Liver (tissue), 9 donors: Measurements from ENCODE around the gene ZNF639. TPM values are rescaled to one million over a fixed set of nuclear protein-coding genes. Genes with fewer than 3 reads are reported as not detected.

Source experiments
- DNase-seq: peaks from one replicate; pipeline ENCODE4 v3.0.0-alpha.2; 2017; ENCODE audit warnings: low spot score
- H3K27ac ChIP-seq, 2 donors: one replicate each; pipeline ENCODE4 v1.7.0; 2013; ENCODE audit warnings: inconsistent platforms in 2 of 2, low read length in 2 of 2, control low read depth in 1 of 2, low read depth in 1 of 2, mild to moderate bottlenecking in 1 of 2
- H3K27me3 ChIP-seq, 4 donors: one replicate each; pipeline versions ENCODE4 v1.6.1 to v1.7.0; 2013; ENCODE audit warnings: low read length in 3 of 4, inconsistent platforms in 1 of 4, mild to moderate bottlenecking in 1 of 4, moderate library complexity in 1 of 4; ENCODE audit not compliant: control insufficient read depth in 4 of 4, insufficient read depth in 4 of 4
- H3K36me3 ChIP-seq, 4 donors: one replicate each; pipeline versions ENCODE4 v1.6.1 to v1.7.0; 2013; ENCODE audit warnings: low read length in 3 of 4, mild to moderate bottlenecking in 3 of 4, low read depth in 1 of 4, moderate library complexity in 1 of 4; ENCODE audit not compliant: control insufficient read depth in 4 of 4, insufficient read depth in 3 of 4
- H3K4me1 ChIP-seq, 4 donors: one replicate each; pipeline versions ENCODE4 v1.6.1 to v1.7.0; 2013; ENCODE audit warnings: low read length in 3 of 4, mild to moderate bottlenecking in 3 of 4, moderate library complexity in 1 of 4; ENCODE audit not compliant: control insufficient read depth in 4 of 4, insufficient read depth in 4 of 4
- H3K4me3 ChIP-seq, 3 donors: one replicate each; pipeline versions ENCODE4 v1.6.1 to v1.7.0; 2013; ENCODE audit warnings: low read length in 3 of 3, control low read depth in 1 of 3, low read depth in 1 of 3, mild to moderate bottlenecking in 1 of 3
- H3K9ac ChIP-seq, 2 donors: one replicate each; pipeline ENCODE4 v1.7.0; 2013; ENCODE audit warnings: low read length in 2 of 2, mild to moderate bottlenecking in 2 of 2, moderate library complexity in 2 of 2, control low read depth in 1 of 2, low read depth in 1 of 2
- H3K9me3 ChIP-seq, 4 donors: one replicate each; pipeline versions ENCODE4 v1.6.1 to v1.7.0; 2013; ENCODE audit warnings: low read length in 3 of 4; ENCODE audit not compliant: control insufficient read depth in 4 of 4
- ATF3 ChIP-seq: IDR thresholded peaks from 2 replicates; pipeline ENCODE4 v1.6.1; 2016; ENCODE audit warnings: antibody characterized with exemption
- CTCF ChIP-seq: fragments of 150-350 bp; IDR thresholded peaks from 2 replicates; pipeline ENCODE4 v1.5.1; 2017; ENCODE audit warnings: improper control_type of control experiment, low read depth, low read length; ENCODE audit not compliant: missing input control
- EGR1 ChIP-seq, 2 donors: IDR thresholded peaks; 2 replicates each; pipeline ENCODE4 v1.6.1; 2016 to 2018; ENCODE audit warnings: antibody characterized with exemption in 2 of 2, low read depth in 2 of 2
- FOXA1 ChIP-seq: IDR thresholded peaks from 2 replicates; pipeline ENCODE4 v1.6.1; 2016; ENCODE audit warnings: antibody characterized with exemption
- FOXA2 ChIP-seq: IDR thresholded peaks from 2 replicates; pipeline ENCODE4 v1.6.1; 2016; ENCODE audit warnings: antibody characterized with exemption
- GABPA ChIP-seq, 2 donors: IDR thresholded peaks in 1 of 2; conservative IDR thresholded peaks in 1 of 2; 2 replicates each; pipeline ENCODE4 v1.6.1; 2016; ENCODE audit warnings: antibody characterized with exemption in 2 of 2, mild to moderate bottlenecking in 1 of 2, moderate library complexity in 1 of 2
- HNF4G ChIP-seq: IDR thresholded peaks from 2 replicates; pipeline ENCODE4 v1.6.1; 2016; ENCODE audit warnings: antibody characterized with exemption
- JUND ChIP-seq, 2 donors: IDR thresholded peaks; 2 replicates each; pipeline ENCODE4 v1.6.1; 2016; ENCODE audit warnings: antibody characterized with exemption in 2 of 2
- NR2F2 ChIP-seq: IDR thresholded peaks from 2 replicates; pipeline ENCODE4 v1.6.1; 2016; ENCODE audit warnings: antibody characterized with exemption
- RAD21 ChIP-seq, 2 donors: IDR thresholded peaks; 2 replicates each; pipeline ENCODE4 v1.6.1; 2016; ENCODE audit warnings: antibody characterized with exemption in 2 of 2, mild to moderate bottlenecking in 2 of 2
- RXRA ChIP-seq, 2 donors: IDR thresholded peaks; 2 replicates each; pipeline ENCODE4 v1.6.1; 2017 to 2018; ENCODE audit warnings: antibody characterized with exemption in 2 of 2, mild to moderate bottlenecking in 1 of 2
- SP1 ChIP-seq: IDR thresholded peaks from 2 replicates; pipeline ENCODE4 v1.6.1; 2018; ENCODE audit warnings: antibody characterized with exemption, mild to moderate bottlenecking
- TAF1 ChIP-seq: conservative IDR thresholded peaks from 2 replicates; pipeline ENCODE4 v1.6.1; 2016; ENCODE audit warnings: antibody characterized with exemption, mild to moderate bottlenecking
- YY1 ChIP-seq: IDR thresholded peaks from 2 replicates; pipeline ENCODE4 v1.6.1; 2016; ENCODE audit warnings: antibody characterized with exemption, mild to moderate bottlenecking
- WGBS: extraction: QIAGEN DNeasy Blood & Tissue Kit; methylation state at CpG from one replicate; pipeline ENCODE4 v1.1.7; 2013; 5-methylcytosine and 5-hydroxymethylcytosine counted together
- polyA plus RNA-seq, 2 donors: library from polyadenylated mRNA; stranded (reverse) in 1 of 2; unstranded in 1 of 2; fragments of 200-250 nt in 1 of 2; fragments of >200 nt in 1 of 2; fragmentation: Nextera tagmentation in 1 of 2; extraction: Ambion mirVana in 1 of 2; gene quantifications; one replicate each; pipeline versions ENCODE4 v1.2.1 to v1.2.3, GENCODE V29; 2013 to 2015
- total RNA-seq, 2 donors: library from RNA; depleted of rRNA; stranded (reverse); fragments of >200 nt; gene quantifications; one replicate each; pipeline ENCODE4 v1.2.3, GENCODE V29; 2014
- TF ChIP-seq, protein P1 (sequence below): IDR thresholded peaks from 2 replicates; pipeline ENCODE4 v1.6.1; 2016; ENCODE audit warnings: antibody characterized with exemption
- TF ChIP-seq, protein P2 (sequence below): IDR thresholded peaks from 2 replicates; pipeline ENCODE4 v1.6.1; 2016; ENCODE audit warnings: antibody characterized with exemption, mild to moderate bottlenecking
- TF ChIP-seq, protein P3 (sequence below): IDR thresholded peaks from 2 replicates; pipeline ENCODE4 v1.6.1; 2016; ENCODE audit warnings: antibody characterized with exemption
- donor health status: healthy.
- donor health status: healthy.
- donor health status: healthy.
- donor health status: healthy.
- donor health status: healthy.

The ZNF639 gene
- total and polyA plus RNA-seq, 4 donors = 8.7 to 23.4 (median 16.3) TPM

- H3K4me3 ChIP-seq = no peak overlapping the region
- no peak for TF ChIP-seq GABPA (IDR thresholded peaks at IDR 0.05 in 1 of 2, conservative IDR thresholded peaks at IDR 0.05 in 1 of 2)
- no peak for TF ChIP-seq FOXA1
- TF ChIP-seq RAD21 (IDR thresholded peaks at IDR 0.05) = no peak
- TF ChIP-seq, protein P1, sequence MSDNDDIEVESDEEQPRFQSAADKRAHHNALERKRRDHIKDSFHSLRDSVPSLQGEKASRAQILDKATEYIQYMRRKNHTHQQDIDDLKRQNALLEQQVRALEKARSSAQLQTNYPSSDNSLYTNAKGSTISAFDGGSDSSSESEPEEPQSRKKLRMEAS = no peak
- TF ChIP-seq CTCF = no peak
- no peak for TF ChIP-seq EGR1 (IDR thresholded peaks at IDR 0.05; ENCODE audit: low read depth in 2 of 2)
- no peak for TF ChIP-seq JUND (IDR thresholded peaks at IDR 0.05)
- no peak for TF ChIP-seq RXRA (IDR thresholded peaks at IDR 0.05)
- TF ChIP-seq, protein P2, sequence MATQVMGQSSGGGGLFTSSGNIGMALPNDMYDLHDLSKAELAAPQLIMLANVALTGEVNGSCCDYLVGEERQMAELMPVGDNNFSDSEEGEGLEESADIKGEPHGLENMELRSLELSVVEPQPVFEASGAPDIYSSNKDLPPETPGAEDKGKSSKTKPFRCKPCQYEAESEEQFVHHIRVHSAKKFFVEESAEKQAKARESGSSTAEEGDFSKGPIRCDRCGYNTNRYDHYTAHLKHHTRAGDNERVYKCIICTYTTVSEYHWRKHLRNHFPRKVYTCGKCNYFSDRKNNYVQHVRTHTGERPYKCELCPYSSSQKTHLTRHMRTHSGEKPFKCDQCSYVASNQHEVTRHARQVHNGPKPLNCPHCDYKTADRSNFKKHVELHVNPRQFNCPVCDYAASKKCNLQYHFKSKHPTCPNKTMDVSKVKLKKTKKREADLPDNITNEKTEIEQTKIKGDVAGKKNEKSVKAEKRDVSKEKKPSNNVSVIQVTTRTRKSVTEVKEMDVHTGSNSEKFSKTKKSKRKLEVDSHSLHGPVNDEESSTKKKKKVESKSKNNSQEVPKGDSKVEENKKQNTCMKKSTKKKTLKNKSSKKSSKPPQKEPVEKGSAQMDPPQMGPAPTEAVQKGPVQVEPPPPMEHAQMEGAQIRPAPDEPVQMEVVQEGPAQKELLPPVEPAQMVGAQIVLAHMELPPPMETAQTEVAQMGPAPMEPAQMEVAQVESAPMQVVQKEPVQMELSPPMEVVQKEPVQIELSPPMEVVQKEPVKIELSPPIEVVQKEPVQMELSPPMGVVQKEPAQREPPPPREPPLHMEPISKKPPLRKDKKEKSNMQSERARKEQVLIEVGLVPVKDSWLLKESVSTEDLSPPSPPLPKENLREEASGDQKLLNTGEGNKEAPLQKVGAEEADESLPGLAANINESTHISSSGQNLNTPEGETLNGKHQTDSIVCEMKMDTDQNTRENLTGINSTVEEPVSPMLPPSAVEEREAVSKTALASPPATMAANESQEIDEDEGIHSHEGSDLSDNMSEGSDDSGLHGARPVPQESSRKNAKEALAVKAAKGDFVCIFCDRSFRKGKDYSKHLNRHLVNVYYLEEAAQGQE = no peak
- TF ChIP-seq YY1 = no peak
- TF ChIP-seq NR2F2 = no peak
- TF ChIP-seq TAF1 = no peak
- H3K9ac ChIP-seq = no peak overlapping the region
- no peaks in the 10 kb centered on the region for H3K36me3 ChIP-seq
- no peak overlapping the region for H3K27ac ChIP-seq
- WGBS = 83% methylated on average over 3 of the region's 3 CpGs
- no peaks in the 10 kb centered on the region for H3K27me3 ChIP-seq
- no peaks in the 10 kb centered on the region for H3K4me1 ChIP-seq
- no peak for DNase-seq
- no peaks in the 10 kb centered on the region for H3K9me3 ChIP-seq
Observed at GRCh38 chr3:179281825-179282224, 41.0 kb upstream of the ZNF639 start.

GRCh38 chr3:179286331-179286730, 36.5 kb upstream of the ZNF639 start:
- no peaks in the 10 kb centered on the region for H3K9me3 ChIP-seq
- H3K36me3 ChIP-seq = no peaks in the 10 kb centered on the region
- no peak overlapping the region for H3K9ac ChIP-seq
- 86% methylated on average over 6 of the region's 6 CpGs for WGBS
- no peak overlapping the region for H3K27ac ChIP-seq
- no peaks in the 10 kb centered on the region for H3K27me3 ChIP-seq
- H3K4me1 ChIP-seq = no peaks in the 10 kb centered on the region
- DNase-seq = no peak
- no peak overlapping the region for H3K4me3 ChIP-seq
- TF ChIP-seq, protein P3, sequence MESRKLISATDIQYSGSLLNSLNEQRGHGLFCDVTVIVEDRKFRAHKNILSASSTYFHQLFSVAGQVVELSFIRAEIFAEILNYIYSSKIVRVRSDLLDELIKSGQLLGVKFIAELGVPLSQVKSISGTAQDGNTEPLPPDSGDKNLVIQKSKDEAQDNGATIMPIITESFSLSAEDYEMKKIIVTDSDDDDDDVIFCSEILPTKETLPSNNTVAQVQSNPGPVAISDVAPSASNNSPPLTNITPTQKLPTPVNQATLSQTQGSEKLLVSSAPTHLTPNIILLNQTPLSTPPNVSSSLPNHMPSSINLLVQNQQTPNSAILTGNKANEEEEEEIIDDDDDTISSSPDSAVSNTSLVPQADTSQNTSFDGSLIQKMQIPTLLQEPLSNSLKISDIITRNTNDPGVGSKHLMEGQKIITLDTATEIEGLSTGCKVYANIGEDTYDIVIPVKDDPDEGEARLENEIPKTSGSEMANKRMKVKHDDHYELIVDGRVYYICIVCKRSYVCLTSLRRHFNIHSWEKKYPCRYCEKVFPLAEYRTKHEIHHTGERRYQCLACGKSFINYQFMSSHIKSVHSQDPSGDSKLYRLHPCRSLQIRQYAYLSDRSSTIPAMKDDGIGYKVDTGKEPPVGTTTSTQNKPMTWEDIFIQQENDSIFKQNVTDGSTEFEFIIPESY = no peak
- no peak for TF ChIP-seq NR2F2
- TF ChIP-seq, protein P1 = no peak
- no peak for TF ChIP-seq FOXA2
- TF ChIP-seq, protein P2 = no peak
- no peak for TF ChIP-seq RXRA (IDR thresholded peaks at IDR 0.05)
- TF ChIP-seq ATF3 = no peak
- TF ChIP-seq CTCF = no peak
- TF ChIP-seq EGR1 (IDR thresholded peaks at IDR 0.05; ENCODE audit: low read depth in 2 of 2) = no peak
- no peak for TF ChIP-seq RAD21 (IDR thresholded peaks at IDR 0.05)
- no peak for TF ChIP-seq JUND (IDR thresholded peaks at IDR 0.05)
- TF ChIP-seq HNF4G = no peak
- TF ChIP-seq TAF1 = no peak
- no peak for TF ChIP-seq GABPA (IDR thresholded peaks at IDR 0.05 in 1 of 2, conservative IDR thresholded peaks at IDR 0.05 in 1 of 2)
- no peak for TF ChIP-seq YY1
- no peak for TF ChIP-seq SP1
